ENCODE measurements around the gene EP400.
"Not testable (repeated sequence)": the region's sequence is repeated elsewhere in the genome, so short reads cannot be mapped to it uniquely, and the experiment has no call there.

EP400 gene

DNA sequence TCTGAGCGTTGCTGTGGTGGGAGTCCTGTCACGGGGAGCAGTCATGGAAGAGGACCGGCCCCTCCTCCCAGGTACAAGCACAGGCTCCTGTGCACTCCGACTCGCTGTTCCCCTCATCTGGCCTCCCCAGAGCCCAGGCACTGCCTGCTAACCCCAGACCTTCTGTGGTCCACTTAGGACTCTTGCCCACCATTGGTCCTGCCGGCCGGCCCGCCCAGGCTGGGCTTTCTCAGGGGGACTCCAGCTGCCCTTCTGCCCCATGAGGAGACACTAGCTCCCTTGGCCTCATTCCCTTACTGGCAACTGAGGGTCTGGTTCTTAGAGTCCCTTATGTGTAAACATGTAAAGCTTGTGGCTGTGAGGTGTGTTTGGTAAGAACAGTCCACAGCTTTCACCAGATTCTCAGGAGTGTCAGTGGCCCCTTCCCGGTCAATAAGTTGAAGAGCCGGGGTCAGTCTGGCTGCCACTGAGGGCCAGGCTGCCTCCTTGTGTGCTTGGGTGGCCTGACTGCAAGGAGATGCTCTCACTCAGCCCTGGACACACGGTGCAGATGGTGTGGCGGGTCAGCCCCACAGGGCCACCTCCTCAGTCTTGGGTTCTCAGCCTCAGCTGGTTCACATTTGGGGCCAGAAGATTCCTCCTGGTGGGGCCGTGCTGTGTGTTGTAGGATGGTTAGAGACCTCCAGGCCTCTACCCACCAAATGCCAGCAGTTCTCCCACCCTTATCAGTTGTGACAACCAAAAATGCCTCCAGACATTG lies 150.7 kb downstream of the EP400 start:
- no peak for DNase-seq

DNA sequence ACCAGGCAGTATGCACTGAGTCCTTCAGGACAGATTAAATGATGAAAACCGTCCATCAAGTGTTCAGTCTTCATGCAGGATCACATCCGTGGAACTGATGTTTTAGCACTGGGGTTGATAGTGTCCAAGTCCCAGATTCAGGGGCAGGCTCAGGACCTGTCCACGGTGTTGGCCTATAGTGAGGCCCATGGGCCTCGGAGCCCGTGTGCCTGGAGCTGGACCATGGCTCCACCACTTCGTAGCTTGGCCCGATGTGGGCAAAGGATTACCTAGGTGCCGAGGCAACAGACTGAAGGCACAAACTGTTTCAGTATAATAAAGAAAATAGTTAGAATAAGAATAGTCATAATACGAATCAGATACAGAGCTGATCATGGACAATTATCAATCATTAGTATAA lies 152.6 kb downstream of the EP400 start:
- DNase-seq: no peak

DNA sequence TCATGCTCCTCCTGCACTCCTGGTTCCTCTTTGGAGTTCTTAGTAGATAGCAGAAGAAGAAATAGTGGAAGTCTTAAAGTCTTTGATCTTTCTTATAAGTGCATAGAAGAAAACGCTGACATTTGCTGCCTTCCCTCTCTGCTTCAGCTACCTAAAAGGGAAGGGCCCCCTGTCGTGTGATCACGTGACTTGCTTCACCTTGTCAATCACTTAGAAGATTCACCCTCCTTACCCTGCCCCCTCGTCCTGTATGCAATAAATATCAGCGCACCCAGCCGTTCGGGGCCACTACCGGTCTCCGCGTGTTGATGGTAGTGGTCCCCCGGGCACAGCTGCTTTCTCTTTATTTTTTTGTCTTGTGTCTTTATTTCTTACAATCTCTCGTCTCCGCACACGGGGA lies 153.3 kb downstream of the EP400 start:
- not testable (repeated sequence) for DNase-seq

DNA sequence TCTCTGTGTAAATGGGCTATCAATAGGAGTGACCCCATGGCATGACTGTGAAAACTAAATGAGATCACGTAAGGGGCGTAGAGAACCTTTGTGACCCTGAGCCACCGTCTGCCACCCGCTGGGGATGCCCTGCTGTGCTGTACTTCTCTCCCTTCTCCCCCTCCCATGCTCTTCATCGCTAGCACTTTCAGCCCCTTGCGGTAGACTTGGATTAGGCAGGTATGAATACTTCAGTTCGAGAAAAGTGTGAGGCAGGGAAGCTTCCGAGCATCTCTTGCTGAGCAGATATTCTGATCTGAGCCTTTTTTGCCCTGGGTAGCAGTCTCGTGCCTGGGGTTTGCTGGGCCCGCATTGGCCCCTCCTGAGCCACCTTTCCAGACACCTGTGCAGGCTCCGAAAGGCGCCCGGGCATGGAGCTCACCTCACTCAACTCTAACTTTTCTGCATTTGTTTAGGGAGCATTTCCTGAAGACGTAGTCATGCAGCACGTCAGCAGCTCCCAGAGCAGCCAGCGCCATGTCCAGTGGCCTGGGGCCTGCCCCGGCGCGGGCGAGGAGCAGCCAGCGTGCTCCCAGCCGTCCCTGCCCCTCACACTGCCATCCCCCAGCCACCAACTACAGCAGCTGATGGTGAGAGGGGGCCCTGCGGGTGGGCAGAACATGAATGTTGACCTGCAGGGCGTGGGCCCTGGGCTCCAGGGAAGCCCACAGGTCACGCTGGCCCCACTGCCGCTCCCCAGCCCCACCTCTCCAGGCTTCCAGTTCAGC lies 154.0 kb downstream of the EP400 start:
- no peak for DNase-seq

DNA sequence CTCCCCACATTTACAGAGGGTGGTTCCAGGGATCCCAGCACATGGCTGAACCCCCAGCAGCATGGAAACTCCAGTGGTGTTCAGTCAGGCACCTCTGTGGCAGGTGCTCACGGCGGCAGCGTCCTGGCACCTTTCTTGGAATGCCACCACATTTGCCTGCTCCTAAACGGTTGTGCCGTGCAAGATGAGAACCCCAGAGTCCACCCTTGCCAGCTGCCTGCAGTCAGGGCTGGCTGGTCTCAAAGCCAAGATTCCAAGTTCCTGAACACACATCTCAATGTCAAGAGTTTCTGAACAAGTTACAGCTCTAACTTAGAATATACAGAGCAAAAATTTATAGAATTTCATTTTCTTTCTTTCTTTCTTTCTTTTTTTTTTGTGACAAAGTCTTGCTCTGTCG lies 155.7 kb downstream of the EP400 start:
- DNase-seq: no peak

DNA sequence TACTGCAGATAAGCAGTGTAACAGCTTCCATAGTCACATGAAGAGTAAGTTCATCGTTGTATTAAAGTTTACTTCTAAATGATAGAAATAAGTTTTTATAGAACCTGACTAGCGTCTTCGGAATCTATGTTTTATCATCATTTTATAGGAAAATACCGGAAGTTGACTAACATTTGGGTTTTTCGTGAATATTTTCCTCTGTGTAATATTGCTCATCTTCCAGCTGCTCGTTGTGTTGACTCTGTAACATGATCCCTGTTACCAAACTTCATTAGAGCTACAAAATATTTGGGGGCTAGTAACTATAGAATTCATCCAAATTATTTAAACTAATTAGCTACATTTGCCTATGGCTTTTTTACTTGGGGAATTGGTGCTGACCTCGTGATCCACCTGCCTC lies 157.2 kb downstream of the EP400 start:
- DNase-seq: no peak

DNA sequence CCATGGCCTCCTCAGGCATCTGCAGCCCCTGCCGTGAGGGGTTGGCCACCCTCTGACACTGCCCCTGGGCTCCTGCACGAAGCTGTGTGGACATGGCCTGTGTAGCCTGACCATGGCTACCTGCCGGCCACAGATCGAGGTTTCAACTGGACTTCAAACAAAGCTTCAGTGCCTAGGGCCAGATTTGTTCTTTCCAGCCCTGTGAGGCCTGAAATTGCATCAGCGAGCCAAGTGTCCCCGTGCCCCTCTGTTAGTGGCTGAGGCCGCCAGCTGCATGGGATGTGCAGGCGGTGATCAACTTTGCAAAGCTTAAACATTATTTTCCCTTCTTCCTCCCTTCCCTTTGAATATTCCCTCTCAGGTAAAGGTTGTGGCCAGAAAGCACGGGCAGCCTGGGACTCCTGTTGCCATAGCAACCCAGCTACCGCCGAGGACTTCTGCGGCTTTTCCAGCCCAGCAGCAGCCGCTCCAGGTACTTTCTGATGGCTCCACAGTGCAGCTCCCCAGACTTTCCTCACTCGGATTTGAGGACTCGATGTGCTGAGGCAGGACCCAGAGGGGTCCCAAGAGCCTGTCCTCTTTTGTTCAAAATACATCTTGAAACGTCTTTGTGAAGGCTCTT lies 158.6 kb downstream of the EP400 start:
- no peak for DNase-seq

DNA sequence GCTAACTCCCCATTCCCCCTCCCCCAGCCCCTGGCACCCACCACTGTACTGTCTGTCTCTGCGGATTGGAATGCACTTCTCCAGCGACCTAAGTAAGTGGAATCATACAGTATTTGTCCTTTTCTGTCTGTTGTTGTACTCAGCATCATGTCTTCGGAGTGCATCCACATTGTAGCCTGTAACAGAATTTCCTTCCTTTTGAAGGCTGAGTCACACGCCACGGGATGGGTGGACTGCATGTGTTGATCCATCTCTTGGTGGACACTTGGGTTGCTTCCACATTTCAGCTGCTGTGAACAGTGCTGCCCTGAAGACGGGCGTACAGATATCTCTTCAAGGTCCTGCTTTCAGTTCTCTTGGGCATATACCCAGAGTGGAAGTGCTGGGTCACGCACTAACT lies 160.0 kb downstream of the EP400 start:
- no peak for DNase-seq

DNA sequence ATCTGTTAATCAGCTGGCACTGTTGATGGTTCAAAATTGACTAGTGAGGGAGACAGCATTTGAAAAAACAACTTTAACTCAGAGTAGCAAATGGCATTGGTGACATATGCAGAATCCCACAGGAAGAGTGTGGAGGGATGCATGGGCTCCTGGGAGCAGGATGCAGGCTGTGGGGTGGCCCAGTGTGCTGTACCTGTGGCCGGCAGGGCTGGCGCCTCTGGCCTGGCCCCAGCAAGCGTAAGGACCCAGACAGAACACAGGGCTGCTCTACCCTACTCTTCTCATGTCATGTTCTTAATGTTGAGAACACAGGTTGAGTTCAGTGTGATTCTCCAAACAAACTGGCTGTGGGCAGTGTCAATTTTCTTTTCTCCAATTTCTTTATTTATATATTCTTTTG lies 160.9 kb downstream of the EP400 start:
- no peak for DNase-seq

DNA sequence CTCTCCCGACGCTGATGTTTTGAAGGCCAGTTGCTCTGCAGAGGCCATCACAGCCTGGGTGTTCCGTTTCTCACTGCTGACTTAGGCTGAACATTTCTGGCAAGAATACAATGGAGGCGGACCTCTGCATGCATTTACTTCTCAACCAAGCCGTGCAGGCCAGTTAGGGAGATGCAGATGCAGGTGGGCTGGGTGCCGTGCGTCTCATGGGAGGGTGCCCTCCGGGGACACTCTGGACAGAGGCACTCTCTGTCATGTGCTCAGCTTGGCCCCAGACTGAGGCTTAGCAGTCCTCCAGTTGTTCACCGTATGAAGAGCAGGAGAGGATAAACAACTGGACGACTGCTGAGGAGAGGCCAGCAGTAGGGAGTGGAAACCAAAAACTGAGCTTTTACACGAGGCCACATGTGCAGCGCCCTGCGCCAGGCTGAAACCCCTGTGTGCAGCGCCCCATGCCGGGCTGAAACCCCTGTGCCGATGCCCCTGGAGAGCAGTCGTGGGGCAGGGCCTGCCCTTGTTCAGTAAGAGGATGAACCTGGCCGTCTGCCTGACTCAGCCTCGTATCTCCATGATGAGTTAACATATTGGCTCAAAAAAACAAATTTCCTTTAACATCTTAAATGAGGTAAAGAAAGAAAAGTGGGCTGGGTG lies 162.0 kb downstream of the EP400 start:
- DNase-seq: no peak

DNA sequence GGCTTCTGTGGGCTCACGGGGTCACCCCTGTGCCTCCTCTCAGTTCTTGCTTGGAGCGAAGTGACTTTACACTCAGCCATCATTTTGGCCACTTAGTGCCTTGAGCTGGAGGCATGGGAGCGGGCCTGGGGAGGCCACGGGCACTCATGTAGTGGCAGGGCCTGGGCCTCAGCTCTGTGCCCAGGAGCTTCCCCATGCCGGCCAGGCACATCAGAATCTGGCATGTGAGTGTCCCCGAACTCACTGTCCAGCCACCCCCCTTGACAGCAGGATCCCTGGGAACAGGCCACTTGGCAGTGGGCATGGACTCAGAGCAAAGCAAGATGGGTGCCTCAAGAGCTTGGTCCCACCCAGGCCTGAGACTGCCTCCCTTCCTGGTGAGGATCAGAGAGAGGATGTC lies 164.9 kb downstream of the EP400 start:
- DNase-seq: no peak

DNA sequence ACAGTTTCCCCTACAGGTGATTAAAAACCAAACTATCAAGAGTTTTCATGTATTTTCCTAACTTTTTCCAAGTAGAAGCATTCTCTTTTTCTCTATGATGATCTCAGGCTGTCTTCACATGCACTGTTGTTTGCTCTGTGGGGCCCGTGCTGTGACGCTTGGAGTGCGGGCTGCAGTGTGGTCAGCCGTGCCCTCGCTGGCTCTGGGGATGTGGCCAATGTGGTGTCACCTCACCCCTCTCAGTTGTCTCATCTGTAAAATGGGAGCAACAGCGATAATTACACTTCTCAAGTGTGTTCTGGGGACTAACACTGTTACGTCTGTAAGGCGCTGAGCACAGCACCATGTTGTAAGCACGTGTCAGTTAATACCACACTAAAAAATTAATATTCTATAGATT lies 165.8 kb downstream of the EP400 start:
- DNase-seq: no peak

DNA sequence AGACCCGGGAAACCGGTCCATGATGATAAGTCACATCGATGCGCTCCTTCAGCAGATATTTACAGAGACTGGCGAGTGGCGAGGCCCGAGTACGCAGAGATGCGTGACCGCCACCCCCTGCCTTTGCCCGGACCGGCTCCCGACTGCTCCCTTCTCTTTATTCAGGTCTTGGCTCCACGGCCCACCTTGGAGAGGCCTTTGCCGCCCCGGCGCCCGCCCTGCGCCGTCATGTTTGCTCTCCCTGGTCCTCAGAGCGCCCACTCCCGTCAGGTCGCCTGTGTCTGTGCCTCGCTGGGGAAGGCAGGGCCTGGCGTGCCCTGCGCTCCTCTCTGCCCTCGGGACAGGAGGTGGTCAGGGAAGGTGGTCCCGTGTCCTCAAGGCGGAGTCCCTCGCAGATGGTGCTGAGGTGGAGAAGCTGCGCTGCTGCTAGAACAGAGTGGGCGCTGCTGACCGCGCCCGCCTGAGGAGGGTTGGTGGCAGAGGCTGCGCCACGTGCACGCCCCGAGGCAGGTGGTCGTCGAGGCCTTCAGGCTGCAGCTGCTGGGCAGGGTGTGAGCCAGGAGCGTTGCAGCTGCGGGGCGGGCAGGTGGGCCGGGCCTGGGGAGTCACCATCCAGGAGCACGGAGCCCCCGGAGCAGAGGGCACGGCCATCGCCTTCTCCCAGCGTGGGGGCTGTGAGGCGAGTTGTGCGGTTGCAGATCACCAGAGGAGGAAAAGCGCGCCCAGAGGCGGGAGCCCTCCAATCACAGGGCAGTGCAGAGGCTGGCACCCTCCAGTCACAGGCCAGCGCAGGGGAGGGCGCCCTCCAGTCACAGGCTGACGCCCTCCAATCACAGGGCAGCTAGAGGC lies 167.2 kb downstream of the EP400 start:
- DNase-seq: no peak

DNA sequence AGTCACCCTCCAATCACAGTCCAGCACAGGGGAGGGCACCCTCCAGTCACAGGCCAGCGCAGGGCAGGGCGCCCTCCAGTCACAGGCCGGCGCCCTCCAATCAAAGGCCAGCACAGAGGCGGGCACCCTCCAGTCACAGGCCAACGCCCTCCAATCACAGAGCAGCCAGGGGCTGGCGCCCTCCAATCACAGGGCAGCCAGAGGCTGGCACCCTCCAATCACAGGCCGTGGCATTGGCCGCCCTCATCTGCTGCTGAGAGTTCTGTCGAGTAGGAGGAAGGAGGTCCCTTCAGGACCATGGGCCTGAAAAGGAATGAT lies 167.8 kb downstream of the EP400 start:
- DNase-seq: no peak

DNA sequence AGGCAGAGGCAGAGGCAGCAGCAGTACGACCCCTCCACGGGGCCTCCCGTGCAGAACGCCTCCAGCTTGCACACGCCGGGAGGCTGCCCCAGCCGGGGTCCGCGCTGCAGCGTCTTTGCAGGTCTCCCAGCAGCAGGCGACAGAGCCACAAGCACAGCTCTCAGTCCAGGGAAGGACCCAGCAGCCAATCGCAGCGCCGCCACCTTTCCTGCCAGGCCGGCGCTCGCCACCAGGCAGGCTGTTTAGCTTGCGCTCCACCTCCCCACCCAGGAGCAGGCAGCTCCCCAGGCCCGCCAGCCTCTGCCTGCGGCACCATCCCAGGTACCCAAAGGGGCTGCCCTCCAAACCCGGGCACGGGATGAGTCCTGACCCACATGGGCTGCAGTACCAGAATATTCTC lies 169.1 kb downstream of the EP400 start:
- no peak for DNase-seq

DNA sequence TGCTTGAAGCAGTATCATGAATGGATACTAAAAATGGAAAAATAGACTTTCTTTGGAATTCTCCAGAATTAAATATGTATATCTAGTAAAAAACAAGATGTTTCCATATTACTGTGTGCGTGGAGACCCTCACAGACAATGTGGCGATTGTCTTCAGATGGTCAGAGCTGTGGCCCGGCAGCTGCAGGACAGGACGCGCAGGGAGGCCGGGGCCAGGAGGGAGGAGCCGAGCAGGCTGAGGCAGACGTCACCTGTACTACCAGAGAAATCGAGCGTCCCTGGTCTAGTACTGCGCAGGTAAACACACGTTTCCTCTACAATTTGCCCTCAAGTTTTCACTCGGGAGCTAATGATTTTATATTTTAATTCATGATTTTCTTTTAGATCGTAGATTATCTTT lies 171.5 kb downstream of the EP400 start:
- no peak for DNase-seq

DNA sequence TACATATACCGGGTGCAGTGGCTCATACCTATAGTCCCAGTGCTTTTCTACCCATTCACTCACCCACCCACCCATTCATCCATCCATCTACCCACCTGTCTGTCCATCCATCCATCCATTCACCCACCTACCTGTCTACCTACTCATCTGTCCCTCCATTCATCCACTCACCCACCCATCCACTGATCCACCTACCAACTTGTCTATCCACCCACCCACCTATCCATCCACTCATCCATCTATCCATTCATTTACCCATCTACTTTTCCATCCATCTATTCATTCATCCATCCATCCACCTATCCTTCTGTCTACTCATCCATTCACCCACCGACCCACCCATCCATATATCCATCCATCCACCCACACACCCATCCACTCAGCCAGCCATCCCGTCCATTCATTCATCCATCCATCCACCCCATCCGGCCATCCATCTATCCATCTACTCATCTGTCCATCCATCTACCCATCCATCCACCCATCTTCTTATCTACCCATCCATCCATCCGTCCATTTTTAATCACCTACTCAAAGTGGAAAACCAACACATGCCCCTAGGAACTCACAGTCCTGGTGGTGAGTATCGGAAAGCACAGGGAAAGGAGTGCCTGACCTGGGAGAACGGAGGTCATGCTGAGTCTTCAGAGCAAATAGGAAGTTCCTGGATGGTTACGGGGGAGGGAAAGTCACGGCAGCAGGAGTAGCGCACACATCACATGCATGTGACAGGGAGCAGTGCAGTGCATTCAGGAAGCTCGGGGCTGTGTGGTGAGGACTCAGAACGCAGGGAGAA lies 174.4 kb downstream of the EP400 start:
- DNase-seq: no peak

DNA sequence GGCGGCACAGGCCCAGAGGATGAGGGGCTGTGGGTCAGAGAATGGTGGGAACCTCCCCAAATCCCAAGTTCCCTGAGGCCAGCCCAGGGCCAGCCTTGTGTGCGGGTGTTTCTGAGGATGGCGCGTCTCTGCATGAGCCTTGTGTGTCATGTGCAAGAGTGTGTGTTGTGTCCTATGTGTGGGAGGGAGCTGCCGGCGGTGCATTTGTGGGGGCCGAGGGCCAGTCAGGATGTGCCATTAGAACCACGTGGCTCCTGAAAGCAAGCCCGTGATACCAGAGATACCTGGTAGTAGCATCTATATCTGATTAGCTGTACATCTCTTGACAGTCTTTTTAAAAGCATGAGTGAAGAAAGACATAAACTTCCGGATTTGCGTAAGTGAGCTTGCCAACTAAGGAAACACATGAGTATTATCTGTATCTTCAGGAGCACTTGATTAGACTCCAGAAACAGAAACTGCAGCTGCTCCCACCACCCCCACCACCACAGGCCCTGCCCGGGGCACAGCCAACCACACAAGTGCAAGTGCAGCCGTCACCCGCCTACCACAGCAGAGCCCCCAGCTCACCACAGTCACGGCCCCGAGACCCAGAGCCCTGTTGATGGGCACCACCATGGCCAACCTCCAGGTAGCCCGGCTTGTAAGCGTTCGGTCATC lies 175.2 kb downstream of the EP400 start:
- DNase-seq: no peak

DNA sequence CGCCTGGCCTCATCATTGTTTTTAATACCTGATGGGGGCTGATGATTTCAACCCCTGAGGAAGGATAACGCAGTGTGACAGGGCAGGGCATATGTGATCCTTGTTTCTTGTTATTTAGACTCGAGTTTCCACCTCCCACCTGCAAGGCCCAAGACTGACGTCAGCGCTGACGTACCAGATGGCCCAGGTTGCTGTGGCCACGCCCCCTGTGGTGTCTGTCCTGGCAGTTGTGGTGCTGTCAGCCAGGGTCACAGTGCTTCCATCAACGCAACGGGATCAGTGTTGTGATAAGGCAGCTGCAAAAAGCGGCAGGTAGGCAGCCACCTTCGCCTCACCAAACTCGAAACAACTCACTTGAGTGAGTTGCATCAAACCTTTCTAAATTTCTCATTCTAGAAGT lies 176.0 kb downstream of the EP400 start:
- no peak for DNase-seq

DNA sequence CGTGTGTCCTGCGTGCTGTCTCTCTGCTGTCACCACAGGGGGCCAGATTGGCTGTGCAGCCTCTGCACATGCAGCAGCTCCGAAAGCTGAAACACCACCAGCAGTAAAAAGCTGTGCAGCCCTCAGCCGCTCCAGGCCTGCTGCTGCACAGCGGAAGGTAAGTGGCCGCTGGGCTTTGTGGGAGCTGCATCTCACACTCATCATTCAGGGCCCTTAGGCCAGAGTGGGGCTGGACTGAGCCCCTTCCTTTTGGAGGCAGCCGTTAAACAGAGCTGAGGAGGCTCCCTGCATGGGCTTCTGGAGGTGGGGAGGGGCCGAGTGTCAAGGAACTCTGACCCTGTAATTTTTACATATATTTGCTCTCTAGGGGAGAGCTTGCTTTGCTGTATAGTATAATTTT lies 177.3 kb downstream of the EP400 start:
- DNase-seq: no peak

DNA sequence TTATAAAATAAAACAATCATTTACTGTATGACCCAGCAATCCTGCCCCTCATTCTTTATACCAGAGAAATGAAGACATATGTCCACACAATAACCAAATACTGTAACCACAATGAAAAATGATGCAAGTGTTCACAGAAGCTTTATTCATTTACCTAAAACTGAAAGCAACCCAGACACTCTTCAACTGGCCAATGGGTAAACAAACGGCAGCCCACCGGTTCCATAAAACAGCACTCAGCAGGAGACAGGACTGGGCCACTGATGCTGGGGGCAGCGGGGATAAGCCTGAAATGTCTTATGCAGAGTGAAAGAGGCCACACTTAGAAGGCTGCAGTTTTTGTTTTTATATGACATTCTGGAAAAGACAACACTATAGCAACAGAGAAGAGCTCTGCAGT lies 179.3 kb downstream of the EP400 start:
- DNase-seq: no peak

All from CD4-positive, alpha-beta T cell treated with Interferon alpha-2 for 1 hour (primary cell).